ENCODE data around the gene STIP1. TPM values are rescaled to one million over a fixed set of nuclear protein-coding genes. Genes with fewer than 3 reads are reported as not detected.

STIP1 gene
- total RNA-seq, 1 donor, result 36.8 TPM

- H3K4me3 ChIP-seq (ENCODE audit: low read length), result no peak overlapping the region
- H3K4me1 ChIP-seq (ENCODE audit: insufficient read depth, low read length), result peaks cover 10% of the 10 kb centered on the region
- no peaks in the 10 kb centered on the region for H3K27me3 ChIP-seq (ENCODE audit: insufficient read depth, low read length)
- no peaks in the 10 kb centered on the region for H3K9me3 ChIP-seq (ENCODE audit: low read depth, low read length)
Observed at GRCh38 chr11:64176751-64177150, 9.2 kb upstream of the STIP1 start.

GRCh38 chr11:64178203-64178602 is 7.8 kb upstream of the STIP1 start:
- Histone ChIP-seq H3K27me3 (ENCODE audit: insufficient read depth, low read length) (no peaks in the 10 kb centered on the region), H3K4me1 (ENCODE audit: insufficient read depth, low read length) (peaks cover 15% of the 10 kb centered on the region), H3K4me3 (ENCODE audit: low read length) (no peak overlapping the region), H3K9me3 (ENCODE audit: low read depth, low read length) (no peaks in the 10 kb centered on the region)

- no peak overlapping the region for H3K4me3 ChIP-seq (ENCODE audit: low read length)
- no peaks in the 10 kb centered on the region for H3K9me3 ChIP-seq (ENCODE audit: low read depth, low read length)
- H3K4me1 ChIP-seq (ENCODE audit: insufficient read depth, low read length), result peaks cover 19% of the 10 kb centered on the region
- no peaks in the 10 kb centered on the region for H3K27me3 ChIP-seq (ENCODE audit: insufficient read depth, low read length)
Observed at GRCh38 chr11:64178951-64179639, 6.9 kb upstream of the STIP1 start.

GRCh38 chr11:64180891-64181290 is 5.1 kb upstream of the STIP1 start:
- Histone ChIP-seq H3K27me3 (ENCODE audit: insufficient read depth, low read length) (no peaks in the 10 kb centered on the region), H3K4me1 (ENCODE audit: insufficient read depth, low read length) (peaks cover 30% of the 10 kb centered on the region), H3K9me3 (ENCODE audit: low read depth, low read length) (no peaks in the 10 kb centered on the region), H3K4me3 (ENCODE audit: low read length) (no peak overlapping the region)

- no peak overlapping the region for H3K4me3 ChIP-seq (ENCODE audit: low read length)
- H3K9me3 ChIP-seq (ENCODE audit: low read depth, low read length), result no peaks in the 10 kb centered on the region
- H3K27me3 ChIP-seq (ENCODE audit: insufficient read depth, low read length), result no peaks in the 10 kb centered on the region
- peaks cover 30% of the 10 kb centered on the region for H3K4me1 ChIP-seq (ENCODE audit: insufficient read depth, low read length)
Observed at GRCh38 chr11:64181506-64182411, 4.2 kb upstream of the STIP1 start.

GRCh38 chr11:64183890-64184289 is 2.1 kb upstream of the STIP1 start:
- H3K4me3 ChIP-seq (ENCODE audit: low read length), result no peak overlapping the region
- H3K4me1 ChIP-seq (ENCODE audit: insufficient read depth, low read length), result peaks cover 33% of the 10 kb centered on the region
- no peaks in the 10 kb centered on the region for H3K27me3 ChIP-seq (ENCODE audit: insufficient read depth, low read length)
- H3K9me3 ChIP-seq (ENCODE audit: low read depth, low read length), result no peaks in the 10 kb centered on the region

GRCh38 chr11:64185175-64185692 is 737 bp upstream of the STIP1 start:
- H3K9me3 ChIP-seq (ENCODE audit: low read depth, low read length), result no peaks in the 10 kb centered on the region
- H3K4me1 ChIP-seq (ENCODE audit: insufficient read depth, low read length), result peaks cover 44% of the 10 kb centered on the region
- H3K27me3 ChIP-seq (ENCODE audit: insufficient read depth, low read length), result no peaks in the 10 kb centered on the region
- peak overlapping the region; percentile 73 for H3K4me3 ChIP-seq (ENCODE audit: low read length)

- Histone ChIP-seq H3K27me3 (ENCODE audit: insufficient read depth, low read length) (no peaks in the 10 kb centered on the region), H3K4me1 (ENCODE audit: insufficient read depth, low read length) (peaks cover 35% of the 10 kb centered on the region), H3K4me3 (ENCODE audit: low read length) (no peak overlapping the region), H3K9me3 (ENCODE audit: low read depth, low read length) (no peaks in the 10 kb centered on the region)
Observed at GRCh38 chr11:64186492-64187165, 658 bp downstream of the STIP1 start.

- no peaks in the 10 kb centered on the region for H3K27me3 ChIP-seq (ENCODE audit: insufficient read depth, low read length)
- H3K9me3 ChIP-seq (ENCODE audit: low read depth, low read length), result no peaks in the 10 kb centered on the region
- H3K4me3 ChIP-seq (ENCODE audit: low read length), result no peak overlapping the region
- H3K4me1 ChIP-seq (ENCODE audit: insufficient read depth, low read length), result peaks cover 14% of the 10 kb centered on the region
Observed at GRCh38 chr11:64192434-64192833, 6.5 kb downstream of the STIP1 start.

GRCh38 chr11:64196626-64197025 is 10.7 kb downstream of the STIP1 start:
- Histone ChIP-seq H3K9me3 (ENCODE audit: low read depth, low read length) (no peaks in the 10 kb centered on the region), H3K4me3 (ENCODE audit: low read length) (no peak overlapping the region), H3K4me1 (ENCODE audit: insufficient read depth, low read length) (peaks cover 3% of the 10 kb centered on the region), H3K27me3 (ENCODE audit: insufficient read depth, low read length) (no peaks in the 10 kb centered on the region)

GRCh38 chr11:64198511-64198910 is 12.5 kb downstream of the STIP1 start:
- H3K4me3 ChIP-seq (ENCODE audit: low read length), result no peak overlapping the region
- H3K9me3 ChIP-seq (ENCODE audit: low read depth, low read length), result no peaks in the 10 kb centered on the region
- no peaks in the 10 kb centered on the region for H3K27me3 ChIP-seq (ENCODE audit: insufficient read depth, low read length)
- H3K4me1 ChIP-seq (ENCODE audit: insufficient read depth, low read length), result peaks cover 3% of the 10 kb centered on the region

GRCh38 chr11:64201543-64201942 is 15.6 kb downstream of the STIP1 start:
- no peaks in the 10 kb centered on the region for H3K9me3 ChIP-seq (ENCODE audit: low read depth, low read length)
- no peaks in the 10 kb centered on the region for H3K27me3 ChIP-seq (ENCODE audit: insufficient read depth, low read length)
- no peak overlapping the region for H3K4me3 ChIP-seq (ENCODE audit: low read length)
- peaks cover 27% of the 10 kb centered on the region for H3K4me1 ChIP-seq (ENCODE audit: insufficient read depth, low read length)

GRCh38 chr11:64202992-64203391 is 17.0 kb downstream of the STIP1 start:
- Histone ChIP-seq H3K4me1 (ENCODE audit: insufficient read depth, low read length) (peaks cover 31% of the 10 kb centered on the region), H3K4me3 (ENCODE audit: low read length) (no peak overlapping the region), H3K27me3 (ENCODE audit: insufficient read depth, low read length) (no peaks in the 10 kb centered on the region), H3K9me3 (ENCODE audit: low read depth, low read length) (no peaks in the 10 kb centered on the region)

- Histone ChIP-seq H3K4me1 (ENCODE audit: insufficient read depth, low read length) (peaks cover 34% of the 10 kb centered on the region), H3K27me3 (ENCODE audit: insufficient read depth, low read length) (no peaks in the 10 kb centered on the region), H3K4me3 (ENCODE audit: low read length) (no peak overlapping the region), H3K9me3 (ENCODE audit: low read depth, low read length) (no peaks in the 10 kb centered on the region)
Observed at GRCh38 chr11:64203421-64204079, 17.6 kb downstream of the STIP1 start.
